Hematopoietic multipotent progenitor cell treated with erythropoietin and hydrocortisone succinate and interleukin-3 and kit ligand, for 4 days (in vitro differentiated cells): ENCODE data around the gene CLBA1.
"Not testable (repeated sequence)": the region's sequence is repeated elsewhere in the genome, so short reads cannot be mapped to it uniquely, and the experiment has no call there.

Experiments used
- DNase-seq: peaks from one replicate; pipeline ENCODE4 v3.0.0-alpha.2; 2015

The CLBA1 gene

GRCh38 chr14:104985675-104986486, at the start of gene CLBA1:
Gene CLBA1 (plus strand): TSS chr14:104985788. CDS start chr14:104986432, 644 bp downstream.
- peak; percentile 95 for DNase-seq

- no peak for DNase-seq
These were observed 49.6 kb upstream of the CLBA1 start for GRCh38 chr14:104935955-104936354.

- no peak for DNase-seq
These were observed 49.0 kb upstream of the CLBA1 start for GRCh38 chr14:104936361-104937155.

- DNase-seq: no peak
These were observed 48.4 kb upstream of the CLBA1 start for GRCh38 chr14:104937161-104937560.

- DNase-seq: no peak
These were observed 47.8 kb upstream of the CLBA1 start for GRCh38 chr14:104937694-104938365.

GRCh38 chr14:104938436-104938835, 47.2 kb upstream of the CLBA1 start:
- DNase-seq: no peak

- DNase-seq: no peak
These were observed 46.6 kb upstream of the CLBA1 start for GRCh38 chr14:104938960-104939359.

- no peak for DNase-seq
These were observed 45.8 kb upstream of the CLBA1 start for GRCh38 chr14:104939666-104940410.

- no peak for DNase-seq
These were observed 45.0 kb upstream of the CLBA1 start for GRCh38 chr14:104940526-104941150.

- DNase-seq: no peak
These were observed 43.9 kb upstream of the CLBA1 start for GRCh38 chr14:104941508-104942365.

GRCh38 chr14:104942586-104942985, 43.0 kb upstream of the CLBA1 start:
- DNase-seq: no peak

GRCh38 chr14:104943216-104944015, 42.2 kb upstream of the CLBA1 start:
- not testable (repeated sequence) for DNase-seq

GRCh38 chr14:104944016-104944308, 41.6 kb upstream of the CLBA1 start:
- DNase-seq: not testable (repeated sequence)

- not testable (repeated sequence) for DNase-seq
These were observed 41.0 kb upstream of the CLBA1 start for GRCh38 chr14:104944436-104945205.

- not testable (repeated sequence) for DNase-seq
These were observed 40.3 kb upstream of the CLBA1 start for GRCh38 chr14:104945266-104945665.

GRCh38 chr14:104945986-104946965, 39.3 kb upstream of the CLBA1 start:
- not testable (repeated sequence) for DNase-seq

GRCh38 chr14:104947201-104947600, 38.4 kb upstream of the CLBA1 start:
- DNase-seq: not testable (repeated sequence)
